Measurements from ENCODE around the gene CLDN14. TPM values are rescaled to one million over a fixed set of nuclear protein-coding genes. Genes with fewer than 3 reads are reported as not detected.

The CLDN14 gene
- total RNA-seq, 4 donors from 2014 or later: not detected

DNA sequence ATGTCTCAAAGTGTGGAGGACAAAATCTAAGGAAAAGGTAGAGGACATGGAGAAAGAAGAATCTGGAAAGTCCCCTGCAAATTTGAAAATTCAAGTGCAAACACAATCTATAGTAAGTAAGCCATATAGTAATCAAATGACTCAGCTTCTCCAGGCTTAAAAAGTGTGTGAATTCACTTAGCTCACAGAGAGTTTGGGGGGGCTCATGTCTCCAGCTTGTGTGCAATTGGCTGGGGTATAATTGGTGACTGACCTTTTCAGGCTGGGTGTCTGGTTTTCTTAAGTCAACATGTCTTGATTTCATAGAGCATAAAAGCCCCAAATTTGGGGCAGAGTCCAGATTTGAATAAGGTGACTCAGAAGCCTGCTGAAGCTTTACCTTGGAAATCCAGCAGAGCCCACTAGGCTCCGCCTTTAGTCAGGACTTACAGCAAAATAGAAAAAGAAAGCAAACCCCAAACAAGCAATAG lies 8.6 kb downstream of the CLDN14 start:
- TF ChIP-seq, protein P1, sequence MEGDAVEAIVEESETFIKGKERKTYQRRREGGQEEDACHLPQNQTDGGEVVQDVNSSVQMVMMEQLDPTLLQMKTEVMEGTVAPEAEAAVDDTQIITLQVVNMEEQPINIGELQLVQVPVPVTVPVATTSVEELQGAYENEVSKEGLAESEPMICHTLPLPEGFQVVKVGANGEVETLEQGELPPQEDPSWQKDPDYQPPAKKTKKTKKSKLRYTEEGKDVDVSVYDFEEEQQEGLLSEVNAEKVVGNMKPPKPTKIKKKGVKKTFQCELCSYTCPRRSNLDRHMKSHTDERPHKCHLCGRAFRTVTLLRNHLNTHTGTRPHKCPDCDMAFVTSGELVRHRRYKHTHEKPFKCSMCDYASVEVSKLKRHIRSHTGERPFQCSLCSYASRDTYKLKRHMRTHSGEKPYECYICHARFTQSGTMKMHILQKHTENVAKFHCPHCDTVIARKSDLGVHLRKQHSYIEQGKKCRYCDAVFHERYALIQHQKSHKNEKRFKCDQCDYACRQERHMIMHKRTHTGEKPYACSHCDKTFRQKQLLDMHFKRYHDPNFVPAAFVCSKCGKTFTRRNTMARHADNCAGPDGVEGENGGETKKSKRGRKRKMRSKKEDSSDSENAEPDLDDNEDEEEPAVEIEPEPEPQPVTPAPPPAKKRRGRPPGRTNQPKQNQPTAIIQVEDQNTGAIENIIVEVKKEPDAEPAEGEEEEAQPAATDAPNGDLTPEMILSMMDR (IDR thresholded peaks at IDR 0.05; ENCODE audit: low read depth): no peak

GRCh38 chr21:36470294-36470693 lies 9.6 kb downstream of the CLDN14 start:
- TF ChIP-seq, protein P1 (IDR thresholded peaks at IDR 0.05; ENCODE audit: low read depth): no peak

GRCh38 chr21:36466061-36466511 lies 13.8 kb downstream of the CLDN14 start:
- TF ChIP-seq, protein P1 (IDR thresholded peaks at IDR 0.05; ENCODE audit: low read depth): no peak

DNA sequence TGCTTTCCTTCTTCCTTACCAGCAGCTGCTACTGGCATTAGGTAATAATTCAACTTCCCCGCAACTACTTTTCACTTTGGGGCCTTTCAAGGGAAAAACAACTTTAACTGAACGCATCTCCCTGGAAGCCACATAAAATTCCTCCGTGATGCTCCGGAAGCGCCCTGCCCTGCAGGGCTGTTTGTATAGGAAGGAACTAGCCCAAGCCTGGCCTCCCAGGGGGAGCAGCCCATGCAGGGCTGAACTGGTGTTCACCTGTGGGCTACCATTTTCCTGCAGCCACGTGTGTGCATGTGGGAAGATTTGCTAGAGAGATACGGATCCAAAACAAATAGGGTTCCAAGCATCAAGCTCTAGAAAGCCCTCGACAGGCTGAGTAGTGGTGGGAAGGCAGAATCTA lies 14.4 kb downstream of the CLDN14 start:
- TF ChIP-seq, protein P1 (IDR thresholded peaks at IDR 0.05; ENCODE audit: low read depth): no peak

- TF ChIP-seq, protein P1 (IDR thresholded peaks at IDR 0.05; ENCODE audit: low read depth): no peak
Measured at GRCh38 chr21:36464590-36464989, 15.3 kb downstream of the CLDN14 start.

DNA sequence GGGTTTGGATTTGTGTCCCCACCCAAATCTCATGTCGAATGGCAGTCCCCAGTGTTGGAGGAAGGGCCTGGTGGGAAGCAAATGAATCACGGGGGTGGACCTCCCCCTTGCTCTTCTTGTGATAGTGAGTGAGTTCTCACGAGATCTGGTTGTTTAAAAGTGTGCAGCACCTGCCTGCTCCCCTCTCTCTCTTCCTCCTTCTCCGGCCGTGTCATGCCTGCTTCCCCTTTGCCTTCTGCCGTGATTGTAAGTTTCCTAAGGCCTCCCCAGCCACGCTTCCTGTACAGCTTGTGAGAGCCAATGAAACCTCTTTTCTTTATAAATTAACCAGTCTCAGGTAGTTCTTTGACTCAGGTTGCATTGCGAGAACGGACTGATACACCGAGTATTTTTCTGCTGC lies 15.9 kb downstream of the CLDN14 start:
- TF ChIP-seq, protein P1 (IDR thresholded peaks at IDR 0.05; ENCODE audit: low read depth): no peak

- TF ChIP-seq, protein P1 (IDR thresholded peaks at IDR 0.05; ENCODE audit: low read depth): no peak
Measured at GRCh38 chr21:36463204-36463603, 16.7 kb downstream of the CLDN14 start.

Data from subcutaneous adipose tissue (tissue), 4 donors.